Measurements from ENCODE around the gene ACOXL.

Gene ACOXL

DNA sequence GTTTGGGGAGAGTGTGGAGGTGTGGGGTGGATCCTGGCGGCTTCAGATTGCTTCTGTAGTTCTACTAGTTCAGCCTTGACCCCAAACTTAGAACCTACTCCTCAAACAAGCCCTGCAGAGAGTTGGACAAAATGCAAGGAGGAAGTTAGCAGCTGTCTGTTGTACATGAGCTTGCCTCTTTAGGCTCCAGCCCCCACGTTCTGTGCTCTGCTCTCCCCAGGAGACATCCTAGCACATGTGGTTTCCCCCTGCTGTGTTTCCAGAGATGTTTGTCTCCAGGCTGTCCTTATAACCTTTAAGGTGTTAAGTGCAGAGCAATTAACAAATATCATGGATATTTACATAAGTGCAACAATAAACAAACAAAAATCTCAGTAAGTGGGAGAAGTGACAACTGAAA lies 111.1 kb downstream of the ACOXL start:
- no peak overlapping the region for H3K27ac ChIP-seq (ENCODE audit: low read depth, low read length)
- no peaks in the 10 kb centered on the region for H3K79me2 ChIP-seq (ENCODE audit: insufficient read depth, low read length)
- no peaks in the 10 kb centered on the region for H3F3A ChIP-seq (ENCODE audit: insufficient read depth)
- H3K36me3 ChIP-seq (ENCODE audit: low read length), result no peaks in the 10 kb centered on the region
- no peaks in the 10 kb centered on the region for H3K9me3 ChIP-seq (ENCODE audit: insufficient read depth, low read length)
- no peaks in the 10 kb centered on the region for H3K27me3 ChIP-seq (ENCODE audit: low read length)
- H3K9ac ChIP-seq (ENCODE audit: low read length), result no peak overlapping the region
- no peaks in the 10 kb centered on the region for H3K9me2 ChIP-seq (replicated peaks; ENCODE audit: insufficient read depth, low read length)
- no peak overlapping the region for H3K4me3 ChIP-seq (ENCODE audit: insufficient read depth, low read length, poor library complexity, severe bottlenecking)
- TF ChIP-seq EZH2phosphoT487 (conservative IDR thresholded peaks at IDR 0.05; ENCODE audit: low read length), result no peak
- TF ChIP-seq, protein P1, sequence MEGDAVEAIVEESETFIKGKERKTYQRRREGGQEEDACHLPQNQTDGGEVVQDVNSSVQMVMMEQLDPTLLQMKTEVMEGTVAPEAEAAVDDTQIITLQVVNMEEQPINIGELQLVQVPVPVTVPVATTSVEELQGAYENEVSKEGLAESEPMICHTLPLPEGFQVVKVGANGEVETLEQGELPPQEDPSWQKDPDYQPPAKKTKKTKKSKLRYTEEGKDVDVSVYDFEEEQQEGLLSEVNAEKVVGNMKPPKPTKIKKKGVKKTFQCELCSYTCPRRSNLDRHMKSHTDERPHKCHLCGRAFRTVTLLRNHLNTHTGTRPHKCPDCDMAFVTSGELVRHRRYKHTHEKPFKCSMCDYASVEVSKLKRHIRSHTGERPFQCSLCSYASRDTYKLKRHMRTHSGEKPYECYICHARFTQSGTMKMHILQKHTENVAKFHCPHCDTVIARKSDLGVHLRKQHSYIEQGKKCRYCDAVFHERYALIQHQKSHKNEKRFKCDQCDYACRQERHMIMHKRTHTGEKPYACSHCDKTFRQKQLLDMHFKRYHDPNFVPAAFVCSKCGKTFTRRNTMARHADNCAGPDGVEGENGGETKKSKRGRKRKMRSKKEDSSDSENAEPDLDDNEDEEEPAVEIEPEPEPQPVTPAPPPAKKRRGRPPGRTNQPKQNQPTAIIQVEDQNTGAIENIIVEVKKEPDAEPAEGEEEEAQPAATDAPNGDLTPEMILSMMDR (IDR thresholded peaks at IDR 0.05; ENCODE audit: insufficient read depth, low read length, poor library complexity, severe bottlenecking), result no peak
- no peak overlapping the region for H2AFZ ChIP-seq (ENCODE audit: low read depth, low read length, severe bottlenecking)
- no peak overlapping the region for H3K4me2 ChIP-seq (ENCODE audit: low read depth, low read length, poor library complexity, severe bottlenecking)
- no peaks in the 10 kb centered on the region for H4K20me1 ChIP-seq (ENCODE audit: low read depth, low read length)

DNA sequence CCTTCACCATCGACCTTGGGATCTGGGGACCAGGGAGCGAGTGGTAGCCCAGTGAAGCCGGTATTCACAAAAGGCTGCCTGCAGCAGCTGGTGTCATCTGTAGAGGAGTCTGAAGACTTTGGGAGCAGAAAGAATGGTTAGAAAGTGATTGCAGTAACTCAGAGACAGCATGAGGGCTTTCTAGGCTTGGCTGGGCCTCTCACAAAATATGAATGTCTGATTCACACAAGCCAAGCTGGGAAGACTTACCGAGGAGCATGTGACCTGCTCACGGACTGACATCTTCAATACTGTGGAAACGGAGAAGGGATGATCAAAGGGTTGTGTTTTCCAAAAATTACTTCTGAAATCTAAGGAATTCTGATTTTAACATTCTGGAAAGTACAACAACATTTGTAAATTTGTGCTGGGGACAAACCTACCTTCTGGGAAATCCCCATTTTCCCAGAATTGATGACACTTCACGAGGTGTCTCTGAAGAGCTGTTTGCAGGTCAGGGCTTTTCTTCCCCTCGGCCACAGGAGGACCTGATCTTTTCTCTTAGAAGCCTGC lies 111.7 kb downstream of the ACOXL start:
- H3K9me3 ChIP-seq (ENCODE audit: insufficient read depth, low read length), result no peaks in the 10 kb centered on the region
- no peak overlapping the region for H3K27ac ChIP-seq (ENCODE audit: low read depth, low read length)
- no peaks in the 10 kb centered on the region for H3K79me2 ChIP-seq (ENCODE audit: insufficient read depth, low read length)
- H3K9me2 ChIP-seq (replicated peaks; ENCODE audit: insufficient read depth, low read length), result no peaks in the 10 kb centered on the region
- H3K36me3 ChIP-seq (ENCODE audit: low read length), result no peaks in the 10 kb centered on the region
- H3K4me3 ChIP-seq (ENCODE audit: insufficient read depth, low read length, poor library complexity, severe bottlenecking), result no peak overlapping the region
- no peak overlapping the region for H3K4me2 ChIP-seq (ENCODE audit: low read depth, low read length, poor library complexity, severe bottlenecking)
- H2AFZ ChIP-seq (ENCODE audit: low read depth, low read length, severe bottlenecking), result no peak overlapping the region
- H3K9ac ChIP-seq (ENCODE audit: low read length), result no peak overlapping the region
- H3K27me3 ChIP-seq (ENCODE audit: low read length), result no peaks in the 10 kb centered on the region
- TF ChIP-seq, protein P1 (IDR thresholded peaks at IDR 0.05; ENCODE audit: insufficient read depth, low read length, poor library complexity, severe bottlenecking), result no peak
- TF ChIP-seq EZH2phosphoT487 (conservative IDR thresholded peaks at IDR 0.05; ENCODE audit: low read length), result no peak
- H4K20me1 ChIP-seq (ENCODE audit: low read depth, low read length), result no peaks in the 10 kb centered on the region
- no peaks in the 10 kb centered on the region for H3F3A ChIP-seq (ENCODE audit: insufficient read depth)

DNA sequence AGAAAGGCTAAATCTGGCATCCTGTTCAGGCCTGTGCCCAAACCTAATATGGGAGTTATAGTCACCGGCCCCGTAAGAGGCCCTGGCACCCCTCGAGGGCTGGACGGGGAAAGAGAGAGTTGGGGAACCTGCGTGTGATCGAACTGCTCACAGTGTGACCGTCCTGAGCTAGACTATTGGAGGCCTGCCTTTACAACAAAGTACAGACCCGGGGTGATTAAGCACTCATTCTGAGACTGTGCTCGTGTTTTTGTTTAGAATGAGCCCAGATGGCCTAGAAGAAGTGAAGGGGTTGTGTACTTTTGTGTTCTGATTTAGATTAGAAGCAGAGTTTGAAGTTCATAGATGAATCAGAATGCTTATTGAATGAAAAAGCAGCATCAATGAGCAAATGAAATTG lies 115.3 kb downstream of the ACOXL start:
- H3K9me3 ChIP-seq (ENCODE audit: insufficient read depth, low read length), result no peaks in the 10 kb centered on the region
- H3K9me2 ChIP-seq (replicated peaks; ENCODE audit: insufficient read depth, low read length), result no peaks in the 10 kb centered on the region
- no peak overlapping the region for H3K4me2 ChIP-seq (ENCODE audit: low read depth, low read length, poor library complexity, severe bottlenecking)
- H3K9ac ChIP-seq (ENCODE audit: low read length), result no peak overlapping the region
- H3K36me3 ChIP-seq (ENCODE audit: low read length), result no peaks in the 10 kb centered on the region
- no peak overlapping the region for H2AFZ ChIP-seq (ENCODE audit: low read depth, low read length, severe bottlenecking)
- no peak overlapping the region for H3K4me3 ChIP-seq (ENCODE audit: insufficient read depth, low read length, poor library complexity, severe bottlenecking)
- no peaks in the 10 kb centered on the region for H3K27me3 ChIP-seq (ENCODE audit: low read length)
- H3K27ac ChIP-seq (ENCODE audit: low read depth, low read length), result no peak overlapping the region
- TF ChIP-seq EZH2phosphoT487 (conservative IDR thresholded peaks at IDR 0.05; ENCODE audit: low read length), result no peak
- TF ChIP-seq, protein P1 (IDR thresholded peaks at IDR 0.05; ENCODE audit: insufficient read depth, low read length, poor library complexity, severe bottlenecking), result no peak
- no peaks in the 10 kb centered on the region for H4K20me1 ChIP-seq (ENCODE audit: low read depth, low read length)
- H3K79me2 ChIP-seq (ENCODE audit: insufficient read depth, low read length), result no peaks in the 10 kb centered on the region
- no peaks in the 10 kb centered on the region for H3F3A ChIP-seq (ENCODE audit: insufficient read depth)
